DMS 273 treated with DMSO at 0.1 percent for 48 hours (cell line): Measurements from ENCODE around the gene ZSCAN12.
A peak's percentile ranks its signal among the peaks of the same experiment; 100 is the strongest.

Experiments used
- DNase-seq: peaks from one replicate; lab custom pipeline; 2025; lab: John Stamatoyannopoulos, UW

ZSCAN12 gene

GRCh38 chr6:28353981-28354676 lies 45.4 kb downstream of the ZSCAN12 start:
- no peak for DNase-seq

GRCh38 chr6:28353356-28353755 lies 46.2 kb downstream of the ZSCAN12 start:
- DNase-seq, result no peak

- DNase-seq, result no peak
Measured at GRCh38 chr6:28351493-28351925, 48.0 kb downstream of the ZSCAN12 start.

- DNase-seq, result no peak
Measured at GRCh38 chr6:28351087-28351486, 48.5 kb downstream of the ZSCAN12 start.

DNA sequence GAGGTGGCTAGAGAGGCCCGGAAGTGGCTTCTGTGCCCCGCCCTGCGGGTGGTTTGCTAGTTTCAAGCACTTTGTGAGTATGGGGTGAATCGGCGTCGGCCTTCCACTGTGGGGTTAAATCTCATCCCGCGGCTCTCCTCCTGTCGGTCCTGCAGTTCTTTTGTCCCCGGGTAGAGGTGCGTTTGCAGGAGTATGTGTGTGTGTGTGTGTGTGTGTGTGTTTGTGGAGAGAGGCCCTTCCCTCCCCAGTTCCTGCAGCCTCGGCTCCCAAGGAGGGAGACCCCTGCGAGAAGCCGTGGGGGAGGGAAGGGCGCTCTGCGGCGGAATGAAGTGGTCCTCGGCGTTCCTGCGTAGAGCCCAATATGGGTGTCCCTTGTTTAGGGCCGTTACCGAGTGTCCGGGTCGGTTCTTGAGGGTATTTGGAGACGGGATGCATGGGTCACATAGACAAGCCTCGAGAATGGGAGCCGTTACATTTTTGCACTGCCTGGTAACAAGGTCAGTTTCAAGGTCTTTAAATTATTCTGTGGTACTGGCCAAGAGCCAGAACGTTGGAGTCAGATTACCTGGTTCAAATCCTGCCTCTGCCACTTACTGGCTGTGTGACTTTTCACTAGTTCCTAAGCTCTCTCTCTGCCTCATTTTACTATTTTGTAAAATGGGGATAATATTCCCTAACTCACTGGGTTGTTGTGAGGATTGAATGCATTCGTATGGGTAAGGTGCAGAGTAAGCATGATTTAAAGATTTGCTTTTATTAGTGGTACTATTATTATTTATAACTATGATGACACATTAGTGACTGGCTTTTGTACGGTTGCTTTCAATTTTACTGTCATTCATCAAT lies 49.4 kb downstream of the ZSCAN12 start, which contains the start of gene ZKSCAN3:
Gene ZKSCAN3 (plus strand): TSS at position 56 of the 846 bp plus-strand sequence. CDS start 9,640 bp downstream, outside the sequence.
- peak; percentile 69 for DNase-seq

DNA sequence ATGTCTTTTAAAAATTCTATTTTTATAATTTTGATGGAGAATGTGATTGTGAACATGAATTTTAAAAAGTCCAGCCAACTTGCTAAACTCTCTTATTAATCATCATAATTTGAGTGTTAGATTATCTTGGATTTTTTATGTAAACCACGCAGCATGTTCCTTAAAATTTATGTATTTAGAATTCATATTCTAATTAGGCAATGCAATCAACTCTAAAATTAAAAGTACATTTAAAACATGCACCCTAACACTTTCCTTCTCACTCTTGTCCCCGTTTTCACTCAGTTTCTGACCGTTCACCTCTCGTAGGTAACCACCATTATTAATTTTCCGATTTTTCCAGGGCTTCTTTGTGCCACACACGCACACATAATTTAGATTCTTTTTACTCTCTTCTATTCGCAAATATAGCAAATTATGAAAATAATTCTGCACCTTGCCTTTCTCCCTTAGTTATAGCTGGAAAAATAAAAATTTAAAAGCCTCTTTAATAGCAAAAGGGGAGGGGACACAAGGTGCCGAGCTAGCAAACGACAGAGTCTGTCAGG lies 50.1 kb downstream of the ZSCAN12 start:
- DNase-seq, result no peak

DNA sequence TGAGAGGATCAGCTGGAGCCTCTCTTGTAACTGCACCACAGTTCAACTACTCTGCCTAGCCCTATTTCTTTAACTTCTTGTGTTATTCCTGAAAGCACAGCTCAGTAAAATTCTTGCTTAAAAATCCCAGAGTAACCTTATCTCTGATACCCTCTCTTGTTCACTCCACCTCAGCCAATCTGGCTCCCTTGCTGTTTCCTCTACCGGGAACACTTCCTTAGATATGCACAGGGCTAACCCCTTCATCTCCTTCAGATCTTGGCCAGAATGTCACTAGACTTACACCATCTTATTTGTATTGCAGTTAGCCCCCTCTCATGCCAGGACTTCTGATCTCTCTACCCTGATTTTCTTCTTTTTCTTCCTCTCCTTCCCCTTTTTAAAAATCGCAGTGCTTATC lies 52.4 kb downstream of the ZSCAN12 start:
- DNase-seq, result no peak

GRCh38 chr6:28345201-28345600 lies 54.3 kb downstream of the ZSCAN12 start:
- no peak for DNase-seq

DNA sequence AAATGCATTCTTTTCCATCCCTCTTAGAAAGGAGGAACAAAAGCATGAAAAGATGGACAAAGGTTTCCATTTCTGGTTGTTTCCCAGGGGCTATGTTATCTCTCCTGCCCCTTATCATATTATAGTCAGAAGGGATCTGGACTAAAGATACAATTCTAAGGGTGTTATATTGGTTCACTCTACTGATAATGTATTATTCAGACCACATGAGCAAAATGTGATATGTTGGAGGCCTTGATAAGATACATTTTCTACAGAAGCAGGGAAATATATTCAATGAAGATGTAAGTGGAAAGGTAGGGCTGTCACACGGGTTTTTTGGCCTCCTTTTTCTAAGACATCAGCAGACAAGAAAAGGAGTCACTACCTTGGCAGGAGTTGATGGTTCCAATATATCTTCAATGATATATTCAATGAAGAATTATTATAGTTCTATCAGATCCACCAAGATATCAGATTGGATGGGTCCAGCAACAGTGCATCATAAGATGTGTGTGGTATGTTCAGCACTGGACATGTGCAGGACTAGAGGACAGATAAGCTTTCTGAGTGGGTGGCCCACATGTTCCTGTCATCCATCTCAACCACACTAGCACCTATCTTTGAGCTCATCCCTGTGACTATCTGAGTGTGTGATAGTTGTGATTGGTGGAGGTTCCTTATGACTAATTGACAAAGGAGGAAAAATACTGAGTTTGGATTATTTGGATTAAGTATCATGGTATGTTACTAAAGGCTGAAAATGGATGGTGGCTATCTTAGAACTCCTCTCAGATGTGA lies 55.5 kb downstream of the ZSCAN12 start:
- DNase-seq, result no peak

DNA sequence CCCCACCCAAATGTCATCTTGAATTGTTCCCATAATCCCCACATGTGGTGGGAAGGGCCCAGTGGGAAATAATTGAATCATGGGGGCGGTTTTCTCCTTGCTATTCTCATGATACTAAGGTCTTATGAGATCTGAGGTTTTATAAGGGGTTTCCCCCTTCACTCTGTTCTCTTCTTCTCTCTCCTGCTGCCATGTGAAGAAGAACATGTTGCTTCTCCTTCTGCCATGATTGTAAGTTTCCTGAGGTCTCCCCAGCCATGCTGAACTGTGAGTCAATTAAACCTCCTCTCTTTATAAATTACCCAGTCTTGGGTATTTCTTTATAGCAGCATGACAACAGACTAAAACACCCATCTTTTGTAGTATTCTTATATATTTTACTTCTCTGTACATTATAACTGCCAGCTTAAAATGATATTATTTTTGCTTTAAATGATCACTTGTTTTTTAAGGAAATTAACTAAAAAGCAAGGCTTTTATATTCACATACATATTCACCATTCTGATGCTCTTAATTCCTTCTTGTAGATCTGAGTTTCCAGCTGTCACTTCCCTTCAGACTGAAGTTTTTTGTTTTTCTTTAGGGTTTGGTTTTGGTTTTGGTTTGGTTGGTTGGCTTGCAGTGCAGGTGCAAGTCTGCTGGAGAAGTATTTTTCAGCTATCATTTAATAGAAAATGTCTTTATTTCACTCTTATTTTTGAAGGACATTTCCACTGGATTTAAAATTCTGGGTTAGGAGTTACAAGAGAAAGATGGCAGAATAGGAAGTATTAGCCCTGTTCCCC lies 59.0 kb downstream of the ZSCAN12 start:
- no peak for DNase-seq

DNA sequence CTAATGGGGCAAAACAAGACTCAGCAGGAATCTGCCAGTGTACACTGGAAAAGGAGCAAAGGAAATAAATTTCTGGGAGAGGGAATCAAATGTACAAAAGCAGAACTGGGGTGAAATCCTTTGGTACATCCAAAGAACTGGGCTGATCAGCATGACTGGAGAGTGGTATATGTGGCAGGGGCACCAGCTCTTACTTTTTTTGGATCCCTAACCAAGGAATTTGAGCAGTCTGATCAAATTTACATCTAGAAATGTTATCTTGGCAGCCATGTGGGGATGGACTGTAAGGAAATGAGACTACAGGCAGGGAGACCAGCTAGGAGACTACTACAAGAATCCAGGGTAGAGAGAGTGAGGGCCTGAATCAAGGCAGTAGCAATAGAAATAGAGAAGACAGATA lies 62.4 kb downstream of the ZSCAN12 start:
- DNase-seq, result no peak

GRCh38 chr6:28336284-28337120 lies 63.0 kb downstream of the ZSCAN12 start:
- peak; percentile 46 for DNase-seq

DNA sequence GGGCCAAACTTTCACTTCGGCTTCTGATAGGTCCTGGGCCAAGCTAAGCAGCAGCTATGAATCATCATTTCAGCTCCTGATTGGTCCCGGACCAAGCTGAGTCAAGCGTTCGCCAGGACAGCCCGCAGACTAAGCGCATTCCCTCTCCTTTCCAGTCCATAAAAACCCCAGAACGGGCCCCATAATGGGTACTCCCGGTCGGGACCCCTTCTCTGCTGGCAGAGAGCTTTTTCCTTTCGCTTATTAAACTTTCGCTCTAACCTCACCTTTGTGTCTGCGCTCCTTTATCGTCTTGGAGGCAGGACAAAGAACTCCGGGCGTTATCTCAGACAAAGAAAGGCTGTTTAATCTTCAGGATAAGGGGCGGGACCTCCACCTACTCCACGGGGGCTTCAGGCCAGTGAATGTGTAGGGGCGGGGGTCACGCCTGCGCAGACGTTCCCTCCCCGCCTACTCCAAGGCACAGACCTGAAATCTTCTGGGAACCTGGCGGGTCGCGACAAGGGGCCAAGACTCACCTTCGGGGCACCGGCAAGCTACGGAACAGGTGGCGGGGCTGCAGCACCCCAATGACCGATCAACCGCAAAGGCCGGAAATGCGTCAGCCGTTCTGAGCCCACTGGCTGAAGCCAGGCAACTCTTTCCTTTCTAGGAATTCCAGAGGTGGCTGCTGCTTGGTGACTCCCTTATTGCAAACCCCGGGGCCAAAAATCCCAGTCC lies 63.8 kb downstream of the ZSCAN12 start, which contains the start of gene ZSCAN31:
Gene ZSCAN31 (minus strand): TSS at position 585 of the 720 bp plus-strand sequence. CDS start 6,465 bp downstream, outside the sequence.
- peak; percentile 92 for DNase-seq

DNA sequence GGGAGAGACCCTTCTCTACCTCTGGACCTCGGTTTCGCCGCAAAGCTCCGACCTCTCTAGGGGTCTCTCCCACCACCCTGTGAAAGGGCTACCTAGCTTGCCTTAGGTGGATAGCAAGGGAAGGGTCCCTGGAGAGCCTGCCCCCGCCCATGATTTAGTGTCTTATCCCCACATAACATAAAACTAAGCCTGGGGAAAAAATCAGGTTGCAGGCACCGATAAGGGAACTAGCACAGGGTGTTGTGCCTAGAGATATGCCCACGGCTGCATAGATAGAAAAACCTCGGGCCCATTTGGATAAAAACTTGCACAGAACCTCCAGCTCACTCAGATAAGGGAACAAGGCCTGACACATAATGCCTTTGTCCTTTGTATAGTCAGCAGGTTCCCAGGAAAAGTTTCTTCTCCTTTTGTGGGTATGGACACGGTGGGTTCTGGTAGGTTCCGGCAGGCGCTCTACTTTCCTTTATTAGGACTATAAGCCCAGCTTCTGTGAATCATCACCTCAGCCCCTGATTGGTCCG lies 64.4 kb downstream of the ZSCAN12 start:
- DNase-seq, result no peak

GRCh38 chr6:28334286-28335039 lies 65.1 kb downstream of the ZSCAN12 start:
- no peak for DNase-seq

GRCh38 chr6:28333599-28334018 lies 65.9 kb downstream of the ZSCAN12 start:
- DNase-seq, result no peak

DNA sequence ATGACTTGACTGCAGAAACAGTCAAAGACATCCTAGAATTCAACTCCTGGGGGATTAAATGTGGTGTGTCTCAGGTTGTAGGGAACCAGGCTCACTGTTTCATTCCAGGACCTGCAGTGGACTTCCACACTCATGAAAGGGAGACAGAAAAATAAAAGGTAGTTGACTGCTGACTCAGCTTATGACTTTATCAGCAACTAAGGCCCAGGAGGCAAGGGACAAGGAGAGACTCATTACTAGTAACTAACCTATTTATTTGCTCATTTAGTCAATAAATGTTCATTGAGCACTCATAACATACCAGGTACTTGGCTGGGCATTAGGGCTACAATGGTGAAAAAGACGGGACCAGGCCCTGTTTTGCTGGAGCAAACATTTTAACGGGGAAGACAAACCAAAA lies 66.5 kb downstream of the ZSCAN12 start:
- no peak for DNase-seq

GRCh38 chr6:28330041-28330440 lies 69.5 kb downstream of the ZSCAN12 start:
- no peak for DNase-seq
